Activated CD4-positive, alpha-beta T cell treated with anti-CD3 and anti-CD28 coated beads, Interleukin-2, amount 50 U/mL, for 1 hour (primary cell): ENCODE measurements around the gene RBMS2.
"Not testable (repeated sequence)": the region's sequence is repeated elsewhere in the genome, so short reads cannot be mapped to it uniquely, and the experiment has no call there.

Experiments used
- DNase-seq: peaks from one replicate; pipeline ENCODE4 v3.0.0-alpha.2; 2020

Gene RBMS2

DNA sequence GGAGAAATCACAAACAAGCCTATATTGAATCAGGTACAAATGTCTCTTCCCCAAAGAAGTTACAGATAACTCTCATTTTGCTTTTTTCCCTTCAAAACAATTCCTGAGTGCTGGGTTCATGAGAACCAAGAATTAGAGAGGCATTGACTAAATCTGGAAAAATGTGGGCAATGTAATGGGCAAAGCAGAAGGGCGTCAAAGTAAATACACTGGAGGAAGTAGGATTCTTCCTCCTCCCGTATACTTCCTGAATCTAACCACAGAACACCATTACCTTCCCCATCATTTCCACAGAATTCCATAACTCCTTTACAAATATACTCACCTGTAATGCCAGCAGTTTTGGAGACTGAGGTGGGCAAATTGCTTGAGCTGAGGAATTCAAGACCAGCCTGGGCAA lies 3.0 kb upstream of the RBMS2 start:
- no peak for DNase-seq

DNA sequence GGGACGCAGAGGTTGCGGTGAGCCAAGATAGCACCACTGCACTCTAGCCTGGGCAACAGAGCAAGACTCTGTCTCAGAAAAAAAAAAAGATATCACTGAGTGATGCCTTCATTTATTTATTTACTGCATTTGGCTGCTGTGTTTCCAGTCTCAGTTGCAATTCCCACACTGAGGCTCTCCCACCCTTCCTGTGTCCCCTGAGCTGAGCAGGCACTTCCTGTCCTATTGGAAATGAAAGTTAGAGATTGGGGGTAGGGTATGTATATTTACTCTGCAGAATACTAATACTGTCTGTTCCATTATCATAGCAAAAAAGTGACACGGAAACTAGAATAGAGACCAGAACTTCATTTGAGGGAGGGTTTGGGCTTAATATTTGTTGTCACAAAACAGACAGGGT lies 1.6 kb upstream of the RBMS2 start:
- DNase-seq = no peak

DNA sequence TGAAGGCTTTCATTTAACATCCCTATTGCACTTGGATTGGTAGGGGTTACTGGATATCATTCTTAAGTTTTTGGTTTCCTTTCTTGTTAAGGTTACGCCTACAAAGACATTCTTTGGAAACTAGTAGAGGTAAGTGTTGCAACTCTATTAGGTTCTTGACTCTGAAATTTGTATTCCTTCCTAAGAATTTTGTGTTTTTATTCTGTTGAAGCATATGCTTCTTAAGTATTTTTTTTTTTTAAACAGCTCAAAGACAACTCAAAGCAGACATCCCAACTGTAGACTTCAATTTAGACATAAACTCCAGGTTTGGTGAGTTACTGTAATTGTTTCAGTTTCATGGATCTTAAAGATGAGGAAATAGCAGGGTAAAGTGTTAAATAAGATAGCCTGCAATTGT lies 1.1 kb upstream of the RBMS2 start:
- DNase-seq = no peak

DNA sequence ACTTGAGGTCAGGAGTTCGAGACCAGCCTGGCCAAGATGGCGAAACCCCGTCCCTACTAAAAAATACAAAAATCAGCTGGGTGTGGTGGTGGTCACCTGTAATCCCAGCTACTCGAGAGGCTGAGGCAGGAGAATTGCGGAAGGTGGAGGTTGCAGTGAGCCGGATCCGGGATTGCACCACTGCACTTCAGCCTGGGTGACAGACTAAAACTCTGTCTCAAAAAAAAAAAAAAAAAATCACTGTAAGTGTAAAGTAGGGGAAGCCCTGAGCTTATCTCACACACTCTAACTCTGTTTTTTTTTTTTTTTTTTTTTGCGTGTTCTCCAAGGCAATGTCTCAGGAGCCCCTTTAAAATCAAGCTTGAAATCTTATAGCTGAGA lies 421 bp upstream of the RBMS2 start:
- no peak for DNase-seq

DNA sequence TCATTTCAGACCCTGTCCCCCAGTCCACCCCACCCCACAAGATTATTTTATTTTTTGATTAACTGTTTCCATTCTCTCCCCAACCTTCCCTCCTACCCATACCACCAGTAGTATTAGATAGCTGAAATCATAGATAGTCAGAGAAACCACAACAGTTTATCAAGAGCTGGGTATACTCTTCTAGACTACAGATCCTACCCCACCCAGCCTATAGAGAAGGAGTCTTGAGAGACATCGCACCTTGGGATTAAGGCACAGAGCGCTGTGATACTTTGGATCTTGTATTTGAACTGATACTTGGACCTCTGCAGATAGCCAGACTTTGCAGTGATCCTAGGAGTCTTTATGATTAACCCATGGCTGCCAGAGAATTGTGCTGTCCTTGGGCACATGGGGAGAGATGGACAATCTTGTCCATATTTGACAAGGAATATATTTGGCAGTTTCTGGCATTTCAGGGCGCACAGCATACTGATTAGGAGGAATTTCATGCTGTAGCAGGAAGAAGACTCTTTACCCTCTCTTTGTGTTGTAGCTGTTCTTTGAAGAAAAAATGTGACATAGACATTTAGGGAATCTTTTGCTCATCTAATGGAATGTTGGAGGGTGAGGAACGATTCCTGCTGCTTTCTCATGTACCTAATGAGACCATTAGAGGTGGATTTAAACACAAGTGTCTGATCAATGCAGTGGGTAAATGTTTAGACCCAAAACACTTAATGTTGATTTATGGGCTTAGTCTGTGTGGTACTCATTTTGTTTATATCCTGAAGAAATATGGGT lies 982 bp downstream of the RBMS2 start:
- DNase-seq = no peak

DNA sequence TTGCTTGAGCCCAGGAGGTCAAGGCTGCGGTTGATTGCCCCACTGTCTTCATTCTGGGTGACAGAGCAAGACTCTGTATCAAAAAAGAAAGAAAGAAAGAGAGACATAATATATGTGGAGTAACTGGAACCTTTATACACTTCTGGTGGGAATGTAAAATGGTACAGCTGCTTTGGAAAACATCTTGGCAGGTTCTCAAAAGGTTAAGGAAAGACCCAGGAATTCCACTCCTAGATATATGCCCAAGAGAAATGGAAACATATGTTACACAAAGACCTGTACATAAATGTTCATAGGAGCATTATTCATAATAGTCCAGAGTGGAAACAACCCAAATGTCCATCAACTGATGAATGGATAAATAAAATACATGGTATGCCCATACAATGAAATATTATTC lies 7.2 kb downstream of the RBMS2 start:
- no peak for DNase-seq

DNA sequence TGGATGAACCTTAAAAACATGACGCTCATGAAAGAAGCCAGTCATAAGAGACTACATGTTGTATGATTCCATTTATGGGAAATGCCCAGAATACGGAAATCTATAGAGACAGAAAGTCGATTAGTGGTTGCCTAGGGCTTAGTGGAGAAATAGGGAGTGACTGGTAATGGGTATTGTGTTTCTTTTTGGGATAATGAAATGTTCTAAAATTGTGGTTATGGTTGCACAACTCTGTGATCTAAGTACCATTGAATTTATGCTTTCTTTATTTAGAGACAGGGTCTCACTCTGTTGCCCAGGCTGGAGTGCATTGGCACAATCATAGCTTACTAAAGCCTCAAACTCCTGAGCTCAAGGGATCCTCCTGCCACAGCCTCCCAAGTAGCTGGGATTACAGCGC lies 8.0 kb downstream of the RBMS2 start:
- no peak for DNase-seq

DNA sequence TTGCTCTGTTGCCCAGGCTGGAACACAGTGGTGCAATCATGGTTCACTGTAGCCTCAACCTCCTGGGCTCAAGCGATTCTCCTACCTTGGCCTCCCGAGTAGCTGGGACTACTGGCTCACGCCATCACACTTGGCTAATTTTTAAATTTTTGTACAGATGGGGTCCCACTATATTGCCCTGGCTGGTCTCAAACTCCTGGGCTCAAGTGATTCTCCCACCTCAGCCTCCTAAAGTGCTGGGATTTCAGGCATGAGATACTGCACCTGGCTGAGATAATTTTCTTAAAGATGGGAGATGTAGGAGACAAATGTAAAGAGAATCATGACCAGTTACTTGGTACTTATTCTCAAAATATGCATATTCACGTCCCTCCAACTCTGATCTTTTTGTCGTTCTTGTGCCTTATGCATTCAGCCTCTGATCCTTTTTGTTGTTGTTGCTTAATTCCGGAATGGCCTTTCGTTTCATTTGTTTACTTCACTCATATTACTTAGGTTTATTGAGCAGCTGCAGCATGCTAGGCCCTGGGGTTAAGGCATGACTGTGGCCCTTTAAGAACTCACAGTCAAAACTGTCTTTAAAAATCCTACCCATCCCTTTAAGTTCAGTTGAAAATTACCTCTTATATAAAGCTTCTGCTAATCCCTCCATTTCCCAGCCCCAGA lies 8.9 kb downstream of the RBMS2 start:
- DNase-seq = no peak

DNA sequence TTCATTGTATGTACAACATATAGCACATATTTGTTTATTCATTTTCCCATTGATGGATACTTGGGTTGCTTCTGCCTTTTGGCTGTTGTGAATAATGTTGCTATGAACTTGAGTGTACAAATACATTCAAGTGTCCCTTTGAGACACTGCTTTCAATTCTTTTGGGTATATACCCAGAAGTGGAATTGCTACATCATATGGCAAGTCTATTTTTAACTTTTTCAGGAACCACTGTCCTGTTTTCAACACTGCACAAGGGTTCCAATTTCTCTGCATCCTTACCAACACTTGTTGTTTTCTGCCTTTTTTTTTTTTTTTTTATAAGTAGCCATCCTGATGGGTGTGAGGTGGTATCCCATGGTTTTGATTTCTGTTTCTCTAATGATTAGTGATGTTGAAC lies 15.9 kb downstream of the RBMS2 start:
- DNase-seq = no peak

DNA sequence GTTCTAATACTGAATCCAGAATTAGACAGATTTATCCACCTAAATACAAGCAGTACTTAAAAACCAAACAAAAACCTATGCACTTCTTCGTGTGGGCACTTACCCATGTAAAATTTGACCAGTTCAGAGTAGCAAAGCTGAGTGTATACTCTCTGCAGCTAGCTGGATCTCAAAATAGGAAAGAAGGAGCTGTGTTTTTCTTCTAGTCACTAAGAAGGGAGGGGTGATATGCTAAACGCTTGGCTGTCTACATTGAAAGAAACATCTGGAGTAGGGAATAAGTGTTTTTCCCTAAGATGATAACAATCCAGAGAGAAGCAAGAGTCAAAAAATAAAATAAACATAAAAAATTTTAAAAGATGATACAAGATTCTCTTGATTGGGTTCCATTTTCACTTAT lies 20.0 kb downstream of the RBMS2 start:
- DNase-seq = no peak

DNA sequence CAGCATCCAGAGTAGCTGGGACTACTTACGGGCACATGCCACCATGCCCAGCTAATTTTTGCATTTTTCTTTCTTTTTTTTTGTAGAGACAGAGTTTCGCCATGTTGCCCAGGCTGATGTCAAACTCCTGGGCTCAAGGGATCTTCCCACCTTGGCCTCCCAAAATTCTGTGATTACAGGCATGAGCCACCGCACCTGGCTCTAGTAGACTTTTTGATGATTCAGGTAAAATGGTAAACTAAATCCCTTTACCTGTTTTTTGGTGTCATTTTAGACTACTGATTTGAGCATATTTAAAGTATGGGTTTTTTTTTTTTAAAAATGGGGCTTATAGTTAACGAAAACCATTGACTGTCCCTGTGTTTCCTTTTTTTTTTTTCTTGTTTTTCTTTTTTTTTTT lies 20.5 kb downstream of the RBMS2 start:
- DNase-seq = no peak

DNA sequence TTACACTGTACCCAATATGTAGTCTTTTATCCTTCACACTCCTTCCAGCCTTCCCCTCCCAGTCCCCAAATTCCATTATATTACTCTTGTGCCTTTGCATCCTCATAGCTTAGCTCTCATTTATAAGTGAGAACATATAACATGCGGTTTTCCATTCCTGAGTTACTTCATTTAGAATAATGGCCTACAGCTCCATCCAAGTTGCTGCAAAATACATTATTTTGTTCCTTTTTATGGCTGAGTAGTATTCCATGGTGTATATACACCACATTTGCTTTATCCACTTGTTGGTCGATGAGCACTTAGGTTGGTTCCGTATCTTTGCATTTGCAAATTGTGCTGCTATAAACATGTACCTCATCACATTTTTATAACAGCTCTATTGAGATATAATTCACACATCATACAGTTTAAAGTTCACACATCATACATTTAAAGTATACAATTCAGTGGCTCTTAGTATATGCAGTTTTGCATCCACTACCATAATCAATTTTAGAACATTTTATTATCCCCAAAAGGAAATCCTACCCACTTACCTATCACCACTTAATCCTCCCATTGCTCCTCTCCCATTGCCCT lies 23.5 kb downstream of the RBMS2 start:
- no peak for DNase-seq

DNA sequence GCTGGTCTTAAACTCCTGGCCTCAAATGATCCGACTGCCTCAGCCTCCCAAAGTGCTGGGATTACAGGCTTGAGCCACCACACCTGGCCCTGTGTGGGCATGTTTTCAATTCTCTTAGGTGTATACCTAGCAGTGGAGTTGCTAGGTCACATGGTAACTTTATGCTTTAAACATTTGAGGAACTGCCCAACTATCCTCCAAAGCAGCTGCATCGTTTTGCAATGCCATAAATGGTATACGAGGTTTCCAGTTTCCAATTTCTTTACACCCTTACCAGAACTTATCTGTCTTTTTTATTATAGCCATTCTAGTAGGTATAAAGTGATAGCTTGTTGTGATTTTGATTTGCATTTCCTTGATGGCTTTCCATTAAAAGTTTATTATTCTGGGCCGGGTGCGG lies 25.1 kb downstream of the RBMS2 start:
- DNase-seq = no peak

DNA sequence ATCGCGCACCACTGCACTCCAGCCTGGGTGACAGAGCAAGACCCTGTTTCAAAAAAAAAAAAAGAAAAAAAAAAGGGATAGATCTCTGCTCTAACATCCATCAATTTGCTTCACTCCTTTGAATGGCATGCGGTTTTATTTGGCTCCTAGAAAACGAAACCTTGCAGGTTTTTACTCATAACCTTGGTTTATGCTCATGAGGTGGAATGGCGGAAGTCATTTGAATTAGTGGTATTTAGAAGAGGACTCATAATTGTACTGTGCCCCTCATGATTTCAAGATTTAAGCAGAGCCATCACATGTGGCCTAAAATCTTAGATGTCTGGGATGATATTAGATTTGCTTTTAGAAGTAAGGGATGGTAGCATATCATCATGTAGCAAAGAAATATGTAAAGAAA lies 29.4 kb downstream of the RBMS2 start:
- DNase-seq = no peak

DNA sequence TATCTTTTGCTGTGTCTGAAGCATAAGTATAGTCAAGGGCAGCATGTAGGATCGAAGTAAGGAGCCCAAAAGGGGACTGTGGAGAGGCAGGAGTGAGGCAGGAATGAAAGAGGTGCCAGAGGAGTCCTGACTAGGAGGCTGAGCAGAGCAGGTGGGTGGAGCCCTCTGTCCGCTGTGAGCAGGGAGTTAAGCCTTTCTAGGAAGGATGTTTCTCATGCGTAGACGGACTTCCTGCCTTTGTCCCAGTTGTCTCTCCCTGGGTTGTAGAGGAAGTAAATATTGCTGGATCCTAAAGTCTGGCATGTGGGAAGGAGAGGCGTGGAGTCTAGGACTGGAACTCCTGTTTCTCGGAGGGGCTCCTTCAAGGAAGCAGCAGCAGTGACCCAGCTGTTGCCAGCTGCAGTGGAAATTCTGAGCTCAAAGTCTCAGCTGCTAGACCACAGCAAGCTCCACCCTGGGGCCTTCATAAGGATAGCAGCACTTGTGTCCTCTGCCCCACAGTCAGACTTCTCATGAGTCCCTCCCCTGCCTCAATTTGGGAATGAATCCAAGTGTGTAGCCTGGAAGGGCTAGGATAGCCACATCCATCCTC lies 44.0 kb downstream of the RBMS2 start:
- peak; percentile 18 for DNase-seq

DNA sequence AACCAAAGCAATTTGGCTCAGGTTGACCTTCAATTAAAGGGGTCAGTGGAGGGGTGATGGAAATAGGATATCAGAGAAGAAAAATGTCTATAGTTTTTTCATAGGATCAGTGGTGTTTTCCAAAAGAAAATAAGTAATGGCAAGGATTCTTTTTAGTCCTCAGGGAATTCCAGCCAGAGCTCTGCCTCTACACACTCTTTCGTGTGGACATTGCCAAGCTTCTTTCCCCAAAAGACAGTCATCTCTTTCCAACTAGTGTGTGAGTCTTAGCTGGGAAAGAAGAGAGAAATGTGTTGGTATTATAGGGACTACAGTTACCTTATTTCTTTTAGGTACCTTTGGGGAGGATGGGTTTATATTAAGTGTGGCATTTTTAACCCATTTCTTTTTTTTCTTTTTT lies 46.5 kb downstream of the RBMS2 start:
- no peak for DNase-seq

DNA sequence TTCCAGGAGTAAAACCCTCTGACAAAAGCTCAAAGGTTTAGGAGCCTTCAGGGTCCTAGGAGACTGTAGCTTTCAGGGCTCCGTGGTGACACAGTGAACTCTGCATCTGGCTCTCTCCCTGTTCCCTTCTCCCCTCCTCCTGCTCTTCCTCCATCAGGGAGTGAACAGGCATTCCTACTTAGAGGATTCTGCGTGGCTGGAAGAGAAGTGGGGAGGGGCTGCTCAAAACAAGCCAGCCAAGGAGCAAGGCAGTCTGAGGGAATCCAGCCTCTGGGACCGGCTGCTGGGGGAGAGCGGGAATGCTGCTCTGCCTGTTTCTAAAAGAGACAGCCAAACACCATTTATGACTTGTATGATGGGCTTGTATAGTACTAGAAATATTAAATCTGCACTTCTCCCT lies 49.5 kb downstream of the RBMS2 start:
- no peak for DNase-seq

DNA sequence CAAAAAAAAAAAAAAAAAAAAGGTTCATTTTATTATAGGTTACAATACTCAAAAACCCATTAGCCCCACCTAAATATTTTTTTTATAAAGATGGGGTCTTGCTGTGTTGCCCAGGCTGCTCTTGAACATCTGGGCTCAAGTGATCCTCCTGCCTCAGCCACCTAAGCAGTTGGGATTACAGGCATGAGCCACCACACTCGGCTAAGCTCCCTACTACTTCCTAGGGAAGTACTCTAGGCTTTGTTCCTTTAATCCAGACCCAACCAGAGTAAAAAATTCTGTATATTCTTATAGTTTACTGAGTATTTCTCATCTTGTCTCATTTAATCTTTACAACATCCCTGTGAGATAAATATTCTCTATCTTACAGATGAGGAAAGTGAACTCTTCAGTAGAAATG lies 50.7 kb downstream of the RBMS2 start:
- DNase-seq = no peak

DNA sequence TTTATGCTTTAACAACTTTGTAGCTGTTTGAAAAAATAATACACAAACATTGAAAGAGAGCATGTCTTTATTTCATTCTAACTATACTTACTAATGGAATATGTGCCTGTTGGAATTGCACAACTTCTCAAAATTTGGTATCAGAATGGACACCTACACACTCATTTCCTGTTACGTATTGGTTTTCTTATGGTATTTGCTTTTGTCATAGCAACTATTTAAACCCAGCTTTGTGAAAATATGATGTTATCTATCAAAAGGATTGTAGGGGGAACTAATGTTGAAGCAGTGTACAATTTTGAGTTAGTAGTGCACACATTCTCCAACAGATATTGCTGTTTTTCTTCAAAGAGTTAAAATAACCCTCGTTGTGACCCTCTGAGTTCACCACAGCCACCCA lies 52.6 kb downstream of the RBMS2 start:
- no peak for DNase-seq

DNA sequence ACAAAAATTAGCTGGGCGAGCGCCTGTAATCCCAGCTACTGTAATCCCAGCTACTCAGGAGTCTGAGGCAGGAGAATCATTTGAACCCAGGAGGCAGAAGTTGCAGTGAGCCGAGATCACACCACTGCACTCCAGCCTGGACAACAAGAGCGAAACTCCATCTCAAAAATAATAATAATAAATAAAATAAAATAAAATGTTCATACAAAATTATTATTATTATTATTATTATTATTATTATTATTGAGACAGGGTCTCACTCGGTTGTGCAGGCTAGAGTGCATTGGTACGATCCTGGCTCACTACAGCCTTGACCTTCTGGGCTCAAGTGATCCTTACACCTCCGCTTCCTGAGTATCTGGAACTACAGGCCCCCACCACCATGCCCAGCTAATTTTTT lies 55.6 kb downstream of the RBMS2 start:
- not testable (repeated sequence) for DNase-seq

DNA sequence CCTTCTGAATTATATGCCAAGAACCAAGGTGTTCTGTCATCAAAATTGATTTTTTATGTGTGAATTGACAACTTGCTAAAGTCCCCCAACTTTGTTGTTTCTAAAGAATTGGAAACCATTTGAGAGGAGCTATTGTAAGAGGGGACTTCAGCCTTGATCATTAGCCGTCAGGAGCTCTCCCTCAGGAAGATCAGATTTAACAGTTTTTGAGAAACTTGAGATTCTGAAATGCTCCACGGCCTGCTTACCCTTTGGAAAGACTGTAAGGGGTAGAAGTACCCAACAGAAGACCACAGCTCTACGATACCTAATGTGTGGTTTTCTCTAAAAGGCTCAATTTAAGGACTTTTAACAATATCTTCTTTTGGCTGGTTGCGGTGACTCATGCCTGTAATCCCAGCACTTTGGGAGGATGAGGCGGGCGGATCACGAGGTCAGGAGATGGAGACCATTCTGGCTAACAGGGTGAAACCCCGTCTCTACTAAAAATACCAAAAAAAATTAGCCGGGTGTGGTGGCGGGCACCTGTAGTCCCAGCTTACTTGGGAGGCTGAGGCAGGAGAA lies 57.4 kb downstream of the RBMS2 start:
- DNase-seq = no peak

DNA sequence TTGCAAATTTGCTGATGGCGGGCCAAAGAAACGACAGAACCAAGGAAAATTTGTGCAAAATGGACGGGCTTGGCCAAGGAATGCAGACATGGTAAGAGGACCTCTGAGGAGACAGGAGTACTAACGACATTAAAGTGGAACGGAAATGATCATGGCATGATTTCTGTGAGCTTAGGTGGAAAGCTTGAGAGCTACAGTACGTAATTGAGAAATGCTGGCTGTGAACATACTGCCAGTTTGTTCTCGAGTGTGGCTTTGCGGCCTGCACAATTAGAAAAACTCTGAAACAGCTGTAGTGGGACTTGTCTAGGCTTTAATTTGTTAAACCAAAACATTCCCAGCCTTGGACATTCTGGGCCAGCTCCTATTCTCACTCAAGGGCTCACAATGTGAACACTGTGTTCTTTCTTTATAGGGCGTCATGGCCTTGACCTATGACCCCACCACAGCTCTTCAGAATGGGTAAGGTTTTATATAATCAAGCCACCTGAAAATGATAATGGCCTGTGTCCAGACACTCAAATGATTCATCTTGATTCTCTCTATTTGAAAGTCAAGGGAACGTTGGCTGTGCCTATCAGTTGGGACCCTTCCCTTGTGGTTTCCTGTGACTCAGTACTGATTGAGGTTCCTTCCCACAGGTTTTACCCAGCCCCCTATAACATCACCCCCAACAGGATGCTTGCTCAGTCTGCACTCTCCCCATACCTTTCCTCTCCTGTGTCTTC lies 60.0 kb downstream of the RBMS2 start:
- DNase-seq = no peak

DNA sequence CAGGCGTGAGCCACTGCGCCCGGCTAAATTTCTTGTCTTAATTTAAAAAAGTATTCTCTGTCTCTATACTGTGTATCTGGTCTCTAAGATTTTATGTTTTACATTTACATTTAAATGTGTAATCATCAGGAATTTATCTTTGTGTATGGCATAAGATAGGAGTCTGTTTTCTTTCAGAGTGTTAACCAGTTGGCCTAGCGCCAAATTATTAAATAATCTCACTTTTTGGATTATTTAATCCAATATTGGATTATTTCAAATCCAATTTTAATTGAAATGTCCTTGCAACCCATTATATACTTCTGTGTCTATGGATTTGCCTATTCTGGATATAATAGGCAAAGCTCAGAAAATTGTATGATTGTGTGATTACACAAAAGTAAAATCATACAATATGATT lies 63.5 kb downstream of the RBMS2 start:
- no peak for DNase-seq
